H9 (cell line): Measurements from ENCODE around the gene KCNJ16. TPM values are rescaled to one million over a fixed set of nuclear protein-coding genes. Genes with fewer than 3 reads are reported as not detected.

Source experiments
- DNase-seq: peaks from one replicate; pipeline ENCODE4 v3.0.0-alpha.2; 2017
- H2AFZ ChIP-seq: one replicate; pipeline ENCODE4 v1.6.1; 2013; ENCODE audit warnings: mild to moderate bottlenecking, low read length, control low read depth, moderate library complexity
- H2AK5ac ChIP-seq: 2 replicates; pipeline ENCODE4 v1.6.1; 2013; ENCODE audit warnings: low read length, control low read depth, mixed read lengths; ENCODE audit not compliant: insufficient read length
- H2BK120ac ChIP-seq: one replicate; pipeline ENCODE4 v1.6.1; 2013; ENCODE audit warnings: low read depth, mild to moderate bottlenecking, low read length, control low read depth, inconsistent platforms; ENCODE audit not compliant: poor library complexity, severe bottlenecking
- H2BK12ac ChIP-seq: 2 replicates; pipeline ENCODE4 v1.6.1; 2013; ENCODE audit warnings: low read length, control low read depth, mixed read lengths, low read depth; ENCODE audit not compliant: insufficient read length
- H2BK15ac ChIP-seq: 2 replicates; pipeline ENCODE4 v1.6.1; 2013; ENCODE audit warnings: low read depth, low read length, control low read depth
- H2BK20ac ChIP-seq: one replicate; pipeline ENCODE4 v1.6.1; 2013; ENCODE audit warnings: low read depth, mild to moderate bottlenecking, low read length, control low read depth, inconsistent platforms; ENCODE audit not compliant: poor library complexity, severe bottlenecking
- H2BK5ac ChIP-seq: 2 replicates; pipeline ENCODE4 v1.6.1; 2013; ENCODE audit warnings: low read length, control low read depth, mixed read lengths; ENCODE audit not compliant: insufficient read length
- H3K14ac ChIP-seq: 2 replicates; pipeline ENCODE4 v1.6.1; 2013; ENCODE audit warnings: low read length, control low read depth; ENCODE audit not compliant: insufficient read depth
- H3K18ac ChIP-seq: 2 replicates; pipeline ENCODE4 v1.6.1; 2013; ENCODE audit warnings: low read depth, mild to moderate bottlenecking, mixed read lengths, low read length, control low read depth; ENCODE audit not compliant: insufficient read length
- H3K23ac ChIP-seq: 2 replicates; pipeline ENCODE4 v1.6.1; 2013; ENCODE audit warnings: low read length, control low read depth, mixed read lengths, low read depth; ENCODE audit not compliant: insufficient read length
- H3K23me2 ChIP-seq: 2 replicates; pipeline ENCODE4 v1.6.1; 2013; ENCODE audit warnings: low read depth, mild to moderate bottlenecking, mixed read lengths, low read length, control low read depth; ENCODE audit not compliant: insufficient read length, poor library complexity, severe bottlenecking
- H3K27ac ChIP-seq: 2 replicates; pipeline ENCODE4 v1.5.1; 2013; ENCODE audit warnings: low read length, control low read depth, mixed read lengths, low read depth; ENCODE audit not compliant: insufficient read length
- H3K27me3 ChIP-seq: 2 replicates; pipeline ENCODE4 v1.6.1; 2013; ENCODE audit warnings: low read length, control low read depth, inconsistent platforms; ENCODE audit not compliant: insufficient read depth
- H3K4ac ChIP-seq: 2 replicates; pipeline ENCODE4 v1.6.1; 2013; ENCODE audit warnings: low read depth, mild to moderate bottlenecking, control low read depth, inconsistent platforms, low read length, moderate library complexity
- H3K4me1 ChIP-seq: 2 replicates; pipeline ENCODE4 v1.6.1; 2013; ENCODE audit warnings: low read length, control low read depth, inconsistent platforms; ENCODE audit not compliant: insufficient read depth
- H3K4me2 ChIP-seq: 2 replicates; pipeline ENCODE4 v1.6.1; 2013; ENCODE audit warnings: low read length, control low read depth, mixed read lengths; ENCODE audit not compliant: insufficient read length, insufficient read depth
- H3K56ac ChIP-seq: 2 replicates; pipeline ENCODE4 v1.6.1; 2013; ENCODE audit warnings: low read depth, mild to moderate bottlenecking, mixed read lengths, low read length, control low read depth; ENCODE audit not compliant: insufficient read length
- H3K79me1 ChIP-seq: 2 replicates; pipeline ENCODE4 v1.6.1; 2013; ENCODE audit warnings: low read depth, mild to moderate bottlenecking, moderate library complexity, low read length, control low read depth, inconsistent platforms; ENCODE audit not compliant: insufficient read depth, poor library complexity, severe bottlenecking
- H3K79me2 ChIP-seq: 2 replicates; pipeline ENCODE4 v1.6.1; 2013; ENCODE audit warnings: low read length, control low read depth, inconsistent platforms; ENCODE audit not compliant: insufficient read depth
- H3K9ac ChIP-seq: 2 replicates; pipeline ENCODE4 v1.6.1; 2013; ENCODE audit warnings: low read length, control low read depth, mixed read lengths; ENCODE audit not compliant: insufficient read length; ENCODE audit errors: extremely low read depth
- H3K9me3 ChIP-seq: one replicate; pipeline ENCODE4 v1.6.1; 2013; ENCODE audit warnings: low read depth, low read length, inconsistent platforms; ENCODE audit not compliant: control insufficient read depth
- H3T11ph ChIP-seq: one replicate; pipeline ENCODE4 v1.6.1; 2013; ENCODE audit warnings: mild to moderate bottlenecking, low read length, control low read depth, inconsistent platforms
- H4K20me1 ChIP-seq: one replicate; pipeline ENCODE4 v1.6.1; 2013; ENCODE audit not compliant: control insufficient read depth, insufficient read length, insufficient read depth
- H4K5ac ChIP-seq: 2 replicates; pipeline ENCODE4 v1.6.1; 2013; ENCODE audit warnings: low read depth, mild to moderate bottlenecking, mixed read lengths, low read length, control low read depth; ENCODE audit not compliant: insufficient read length
- H4K8ac ChIP-seq: replicated peaks from 2 replicates; pipeline ENCODE4 v1.6.1; 2013; ENCODE audit warnings: low read length, control low read depth, mixed read lengths, low read depth; ENCODE audit not compliant: insufficient read length
- H4K91ac ChIP-seq: 2 replicates; pipeline ENCODE4 v1.6.1; 2013; ENCODE audit warnings: low read depth, mild to moderate bottlenecking, moderate library complexity, mixed read lengths, low read length, control low read depth; ENCODE audit not compliant: insufficient read length
- H3K27ac Mint-ChIP-seq, 3 experiments: 2 replicates in 2 of 3; 3 replicates in 1 of 3; pipeline ENCODE4 v1.8.0; 2020 to 2021; ENCODE audit warnings: mixed read lengths in 3 of 3, mild to moderate bottlenecking in 1 of 3, moderate library complexity in 1 of 3
- H3K27me3 Mint-ChIP-seq: 2 replicates; pipeline ENCODE4 v1.8.0; 2021; ENCODE audit warnings: low read depth, mild to moderate bottlenecking, moderate library complexity, mixed read lengths
- H3K36me3 Mint-ChIP-seq, 3 experiments: 2 replicates in 2 of 3; 3 replicates in 1 of 3; pipeline ENCODE4 v1.8.0; 2020 to 2021; ENCODE audit warnings: low read depth in 3 of 3, mixed read lengths in 3 of 3; ENCODE audit not compliant: insufficient read depth in 1 of 3
- H3K4me1 Mint-ChIP-seq, 2 experiments: 2 replicates each; pipeline ENCODE4 v1.8.0; 2020; ENCODE audit warnings: mixed read lengths in 2 of 2
- H3K4me3 Mint-ChIP-seq, 2 experiments: 2 replicates in 1 of 2; 3 replicates in 1 of 2; pipeline ENCODE4 v1.8.0; 2020 to 2021; ENCODE audit warnings: mild to moderate bottlenecking in 2 of 2, mixed read lengths in 2 of 2, moderate library complexity in 1 of 2
- H3K9me3 Mint-ChIP-seq, 2 experiments: 2 replicates in 1 of 2; 3 replicates in 1 of 2; pipeline ENCODE4 v1.8.0; 2020; ENCODE audit warnings: mild to moderate bottlenecking in 2 of 2, mixed read lengths in 2 of 2, moderate library complexity in 1 of 2
- WGBS: extraction: QIAGEN DNeasy Blood & Tissue Kit; methylation state at CpG from one replicate; pipeline ENCODE4 v1.1.7; 2013; ENCODE audit warnings: missing lambda C conversion rate, low lambda C conversion rate, mixed read lengths; ENCODE audit not compliant: insufficient read length; ENCODE audit errors: extremely low coverage; 5-methylcytosine and 5-hydroxymethylcytosine counted together
- total RNA-seq: library from RNA; stranded (reverse); gene quantifications from 2 replicates; pipeline ENCODE4 v1.2.1, GENCODE V29; 2021
- TF ChIP-seq, protein P1 (sequence below): fragments of 200-600 bp; sonication (generic); conservative IDR thresholded peaks from 3 replicates; pipeline ENCODE4 v1.8.0; 2021; ENCODE audit warnings: antibody characterized with exemption, mild to moderate bottlenecking

KCNJ16 gene
- total RNA-seq, 1 experiment from 2014 or later = not detected

- no peak overlapping the region for H3K14ac ChIP-seq
- H3K18ac ChIP-seq = no peak overlapping the region
- H3K9me3 Mint-ChIP-seq = no peaks in the 10 kb centered on the region
- no peak overlapping the region for H2BK5ac ChIP-seq
- H3K27ac Mint-ChIP-seq = 0 out of 7 replicates have a peak overlapping the region, but pooled peaks of 1 of the 3 experiments have one; percentile 37
- no peaks in the 10 kb centered on the region for H3K23me2 ChIP-seq
- no peaks in the 10 kb centered on the region for H3K9me3 ChIP-seq
- no peaks in the 10 kb centered on the region; the same call in 1 of the 2 replicates for H3K4me1 ChIP-seq
- no peak overlapping the region for H4K5ac ChIP-seq
- no peak overlapping the region for H3K56ac ChIP-seq
- H2AK5ac ChIP-seq = no peak overlapping the region
- no peak overlapping the region for H2BK120ac ChIP-seq
- H3K4me3 Mint-ChIP-seq = no peak overlapping the region
- DNase-seq = no peak
- TF ChIP-seq, protein P1, sequence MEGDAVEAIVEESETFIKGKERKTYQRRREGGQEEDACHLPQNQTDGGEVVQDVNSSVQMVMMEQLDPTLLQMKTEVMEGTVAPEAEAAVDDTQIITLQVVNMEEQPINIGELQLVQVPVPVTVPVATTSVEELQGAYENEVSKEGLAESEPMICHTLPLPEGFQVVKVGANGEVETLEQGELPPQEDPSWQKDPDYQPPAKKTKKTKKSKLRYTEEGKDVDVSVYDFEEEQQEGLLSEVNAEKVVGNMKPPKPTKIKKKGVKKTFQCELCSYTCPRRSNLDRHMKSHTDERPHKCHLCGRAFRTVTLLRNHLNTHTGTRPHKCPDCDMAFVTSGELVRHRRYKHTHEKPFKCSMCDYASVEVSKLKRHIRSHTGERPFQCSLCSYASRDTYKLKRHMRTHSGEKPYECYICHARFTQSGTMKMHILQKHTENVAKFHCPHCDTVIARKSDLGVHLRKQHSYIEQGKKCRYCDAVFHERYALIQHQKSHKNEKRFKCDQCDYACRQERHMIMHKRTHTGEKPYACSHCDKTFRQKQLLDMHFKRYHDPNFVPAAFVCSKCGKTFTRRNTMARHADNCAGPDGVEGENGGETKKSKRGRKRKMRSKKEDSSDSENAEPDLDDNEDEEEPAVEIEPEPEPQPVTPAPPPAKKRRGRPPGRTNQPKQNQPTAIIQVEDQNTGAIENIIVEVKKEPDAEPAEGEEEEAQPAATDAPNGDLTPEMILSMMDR = no peak
- no peak overlapping the region for H4K8ac ChIP-seq
- no peak overlapping the region for H3T11ph ChIP-seq
- H3K4me1 Mint-ChIP-seq = peaks cover 10 to 15% of the 10 kb centered on the region in 2 experiments
- H3K9ac ChIP-seq = no peak overlapping the region
- no peaks in the 10 kb centered on the region for H3K27me3 ChIP-seq
- no peak overlapping the region for H3K27ac ChIP-seq
- WGBS = no CpG with 5 or more reads among the region's 4 CpGs
- H2AFZ ChIP-seq = no peak overlapping the region
- H3K27me3 Mint-ChIP-seq = no peaks in the 10 kb centered on the region
- H2BK12ac ChIP-seq = no peak overlapping the region
- no peak overlapping the region for H2BK15ac ChIP-seq
- H2BK20ac ChIP-seq = no peak overlapping the region
- no peak overlapping the region for H3K4ac ChIP-seq
- H3K79me1 ChIP-seq = no peaks in the 10 kb centered on the region
- H3K23ac ChIP-seq = no peak overlapping the region
- H3K36me3 Mint-ChIP-seq = no peaks in the 10 kb centered on the region
- H4K20me1 ChIP-seq = no peaks in the 10 kb centered on the region
- no peak overlapping the region for H4K91ac ChIP-seq
- no peaks in the 10 kb centered on the region for H3K79me2 ChIP-seq
- no peak overlapping the region for H3K4me2 ChIP-seq
These were observed 20.0 kb upstream of the KCNJ16 start for GRCh38 chr17:70055000-70055399.
